A673 (cell line): Measurements from ENCODE around the gene RBMS1.

Experiments
- EZH2 ChIP-seq: fragments of 200-600 bp; sonication (generic); IDR thresholded peaks from 2 replicates; pipeline ENCODE4 v1.6.1; 2017; ENCODE audit warnings: borderline replicate concordance, low read depth, mild to moderate bottlenecking, mixed read lengths, antibody characterized with exemption, low read length; ENCODE audit not compliant: poor library complexity, severe bottlenecking
- TF ChIP-seq, protein P1 (sequence below): fragments of 300-800, 200-600 bp; sonication (generic); conservative IDR thresholded peaks from 2 replicates; pipeline ENCODE4 v1.5.1; 2017; ENCODE audit warnings: low read depth, mild to moderate bottlenecking, antibody characterized with exemption, low read length, moderate library complexity, mixed read lengths

DNA sequence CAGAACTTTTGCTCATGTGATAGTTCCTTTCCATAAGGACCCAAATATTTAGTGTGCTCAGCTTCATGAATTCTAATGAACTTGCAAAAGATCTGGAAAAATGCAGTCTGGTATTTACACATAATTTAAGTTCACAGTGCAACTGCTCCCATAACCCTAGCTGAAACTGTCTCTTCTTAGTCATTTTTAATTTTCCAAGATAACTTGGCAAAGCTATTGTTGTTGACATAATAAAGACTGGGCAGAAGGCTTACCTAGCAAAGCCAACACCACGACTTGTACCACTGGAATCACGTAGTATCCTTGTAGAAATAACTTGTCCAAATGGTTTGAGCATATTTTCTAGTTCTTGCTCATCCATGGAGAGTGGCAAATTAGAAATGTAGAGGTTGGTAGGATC lies 190.5 kb downstream of the RBMS1 start:
- TF ChIP-seq, protein P1, sequence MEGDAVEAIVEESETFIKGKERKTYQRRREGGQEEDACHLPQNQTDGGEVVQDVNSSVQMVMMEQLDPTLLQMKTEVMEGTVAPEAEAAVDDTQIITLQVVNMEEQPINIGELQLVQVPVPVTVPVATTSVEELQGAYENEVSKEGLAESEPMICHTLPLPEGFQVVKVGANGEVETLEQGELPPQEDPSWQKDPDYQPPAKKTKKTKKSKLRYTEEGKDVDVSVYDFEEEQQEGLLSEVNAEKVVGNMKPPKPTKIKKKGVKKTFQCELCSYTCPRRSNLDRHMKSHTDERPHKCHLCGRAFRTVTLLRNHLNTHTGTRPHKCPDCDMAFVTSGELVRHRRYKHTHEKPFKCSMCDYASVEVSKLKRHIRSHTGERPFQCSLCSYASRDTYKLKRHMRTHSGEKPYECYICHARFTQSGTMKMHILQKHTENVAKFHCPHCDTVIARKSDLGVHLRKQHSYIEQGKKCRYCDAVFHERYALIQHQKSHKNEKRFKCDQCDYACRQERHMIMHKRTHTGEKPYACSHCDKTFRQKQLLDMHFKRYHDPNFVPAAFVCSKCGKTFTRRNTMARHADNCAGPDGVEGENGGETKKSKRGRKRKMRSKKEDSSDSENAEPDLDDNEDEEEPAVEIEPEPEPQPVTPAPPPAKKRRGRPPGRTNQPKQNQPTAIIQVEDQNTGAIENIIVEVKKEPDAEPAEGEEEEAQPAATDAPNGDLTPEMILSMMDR, result no peak
- TF ChIP-seq EZH2, result no peak
